ENCODE data around the gene TMEM156. TPM values are rescaled to one million over a fixed set of nuclear protein-coding genes. Genes with fewer than 3 reads are reported as not detected.

TMEM156 gene
- polyA plus RNA-seq, 1 of the 3 experiments (the other 2 are of a cell fraction): 0.13 TPM

GRCh38 chr4:39043058-39043860 lies 11.1 kb upstream of the TMEM156 start (continued):
- no peak for TF ChIP-seq CTCF (IDR thresholded peaks at IDR 0.05)
- TF ChIP-seq EP300 (IDR thresholded peaks at IDR 0.05; ENCODE audit: borderline replicate concordance in 1 of 2, low read depth in 1 of 2, low read length in 1 of 2): no peak
- TF ChIP-seq TAF1 (IDR thresholded peaks at IDR 0.05; ENCODE audit: borderline replicate concordance, low read depth, low read length): no peak
- no peak for TF ChIP-seq IRF3 (IDR thresholded peaks at IDR 0.05; ENCODE audit: low read depth, low read length)
- no peak for TF ChIP-seq USF1 (IDR thresholded peaks at IDR 0.05; ENCODE audit: borderline replicate concordance, low read depth)
- TF ChIP-seq SIN3A (IDR thresholded peaks at IDR 0.05; ENCODE audit: borderline replicate concordance, low read depth, low read length): no peak
- no peak for TF ChIP-seq GATA2 (CRISPR knock-in tag; IDR thresholded peaks at IDR 0.05)

GRCh38 chr4:39042366-39042765 lies 10.2 kb upstream of the TMEM156 start:
- Histone ChIP-seq H3K27me3 (ENCODE audit: insufficient read depth) (no peaks in the 10 kb centered on the region), H4K20me1 (ENCODE audit: insufficient read depth) (no peaks in the 10 kb centered on the region), H3K4me3 (ENCODE audit: low read depth in 2 of 2, low read length in 1 of 2) (no peak overlapping the region), H3K36me3 (replicated peaks in 1 of 2; ENCODE audit: control insufficient read depth in 1 of 2, insufficient read depth in 2 of 2, low read length in 1 of 2) (no peaks in the 10 kb centered on the region), H3K9me3 (no peaks in the 10 kb centered on the region), H3K4me1 (ENCODE audit: control insufficient read depth in 1 of 2, insufficient read depth in 2 of 2, low read depth in 1 of 2, low read length in 1 of 2) (peaks cover 6 to 19% of the 10 kb centered on the region in 2 experiments; a peak in 3 of 4 replicates), H3K79me2 (ENCODE audit: insufficient read depth) (peaks cover 22% of the 10 kb centered on the region), H3F3A (replicated peaks; ENCODE audit: insufficient read depth) (peaks cover 28% of the 10 kb centered on the region), H3K9me2 (no peaks in the 10 kb centered on the region), H3K27ac (ENCODE audit: low read depth in 2 of 2, low read length in 1 of 2) (no peak overlapping the region), H3K9ac (no peak overlapping the region), H2AFZ (ENCODE audit: low read depth) (no peak overlapping the region), H3K4me2 (no peak overlapping the region)
- POLR2A ChIA-PET: no interaction called here
- no peak for DNase-seq
- 90% methylated on average over 1 of the region's 1 CpG for WGBS (ENCODE audit: low lambda C conversion rate)
- CTCF ChIA-PET: interaction anchor here (1.4 to 2.5 kb wide), 4 partner anchors 9 to 140 kb away, joined by 4 to 11 read pairs (median 5); no protein-coding TSS in a partner anchor
- TF ChIP-seq TCF12 (IDR thresholded peaks at IDR 0.05) (no peak), TEAD4 (IDR thresholded peaks at IDR 0.05; ENCODE audit: borderline replicate concordance, insufficient read depth) (no peak), TAF1 (IDR thresholded peaks at IDR 0.05; ENCODE audit: borderline replicate concordance, low read depth, low read length) (no peak), RCOR1 (IDR thresholded peaks at IDR 0.05; ENCODE audit: low read length) (no peak), SIN3A (IDR thresholded peaks at IDR 0.05; ENCODE audit: borderline replicate concordance, low read depth, low read length) (no peak), POLR2AphosphoS5 (IDR thresholded peaks at IDR 0.05; ENCODE audit: low read depth, low read length) (no peak), YY1 (IDR thresholded peaks at IDR 0.05; ENCODE audit: low read depth) (no peak), SMC3 (IDR thresholded peaks at IDR 0.05; ENCODE audit: low read depth, low read length) (no peak), REST (IDR thresholded peaks at IDR 0.05; ENCODE audit: low read depth, low read length) (no peak), RAD21 (IDR thresholded peaks at IDR 0.05; ENCODE audit: low read length) (no peak), RXRA (IDR thresholded peaks at IDR 0.05; ENCODE audit: borderline replicate concordance, low read depth) (no peak), ELF1 (IDR thresholded peaks at IDR 0.05) (no peak), IRF3 (IDR thresholded peaks at IDR 0.05; ENCODE audit: low read depth, low read length) (no peak), NFIC (IDR thresholded peaks at IDR 0.05; ENCODE audit: borderline replicate concordance) (no peak), FOXJ3 (CRISPR knock-in tag; IDR thresholded peaks at IDR 0.05) (no peak), MXI1 (IDR thresholded peaks at IDR 0.05; ENCODE audit: low read depth, low read length) (no peak), CHD2 (IDR thresholded peaks at IDR 0.05; ENCODE audit: low read length, partially characterized antibody) (no peak), RFX5 (IDR thresholded peaks at IDR 0.05; ENCODE audit: low read length) (no peak), MEF2A (IDR thresholded peaks at IDR 0.05; ENCODE audit: borderline replicate concordance, low read depth) (no peak)
